Caco-2 (cell line): ENCODE results near the gene CPAMD8. TPM values are rescaled to one million over a fixed set of nuclear protein-coding genes. Genes with fewer than 3 reads are reported as not detected.

Experiments used
- BruUV-seq: library from RNA; stranded (reverse); fragments of 400-500 nt; replicated peaks from 2 replicates; lab custom pipeline; 2021; lab: Mats Ljungman, UMichigan
- CTCF ChIA-PET: fragments of 300-600 bp; sonication (Branson Sonifier 250); formaldehyde crosslinking; loops from one replicate; lab custom pipeline; 2022; ENCODE audit warnings: antibody characterized with exemption; lab: Charles Lee
- POLR2A ChIA-PET: fragments of 300-600 bp; sonication (Branson Sonifier 250); formaldehyde crosslinking; loops from one replicate; lab custom pipeline; 2022; ENCODE audit warnings: antibody characterized with exemption; lab: Charles Lee
- DNase-seq, 2 experiments: peaks; one replicate each; pipeline versions ENCODE4 v3.0.0 to v3.0.0-alpha.2; 2020 to 2022
- H3K27me3 ChIP-seq: replicated peaks from 2 replicates; pipeline ENCODE4 v1.6.0; 2011; ENCODE audit warnings: low read length; ENCODE audit not compliant: control insufficient read depth, insufficient read depth
- H3K36me3 ChIP-seq: 2 replicates; pipeline ENCODE4 v1.5.1; 2011; ENCODE audit warnings: low read length; ENCODE audit not compliant: control insufficient read depth, insufficient read depth
- H3K4me1 ChIP-seq: fragments of 250-450 bp; sonication (Bioruptor Pico); 2 replicates; pipeline ENCODE4 v1.5.1; 2020; ENCODE audit warnings: mild to moderate bottlenecking
- H3K4me3 ChIP-seq: 2 replicates; pipeline ENCODE4 v1.5.1; 2011; ENCODE audit warnings: low read depth, mild to moderate bottlenecking, control low read depth, low read length
- H3K9me3 ChIP-seq: fragments of 250-450 bp; sonication (Bioruptor Pico); 2 replicates; pipeline ENCODE4 v1.5.1; 2020; ENCODE audit warnings: mild to moderate bottlenecking, moderate library complexity
- H3K27ac Mint-ChIP-seq: one replicate; pipeline ENCODE4 v1.8.0; 2022; ENCODE audit warnings: mixed read lengths; ENCODE audit not compliant: unreplicated experiment
- H3K27me3 Mint-ChIP-seq: one replicate; pipeline ENCODE4 v1.8.0; 2022; ENCODE audit warnings: mixed read lengths; ENCODE audit not compliant: insufficient read depth, unreplicated experiment
- H3K36me3 Mint-ChIP-seq: one replicate; pipeline ENCODE4 v1.8.0; 2022; ENCODE audit warnings: mild to moderate bottlenecking, mixed read lengths; ENCODE audit not compliant: insufficient read depth, unreplicated experiment
- H3K4me1 Mint-ChIP-seq: one replicate; pipeline ENCODE4 v1.8.0; 2022; ENCODE audit warnings: low read depth, mixed read lengths; ENCODE audit not compliant: unreplicated experiment
- H3K4me3 Mint-ChIP-seq: one replicate; pipeline ENCODE4 v1.8.0; 2022; ENCODE audit warnings: mild to moderate bottlenecking, moderate library complexity, mixed read lengths; ENCODE audit not compliant: unreplicated experiment
- H3K9me3 Mint-ChIP-seq: one replicate; pipeline ENCODE4 v1.8.0; 2022; ENCODE audit warnings: mixed read lengths; ENCODE audit not compliant: unreplicated experiment
- CTCF ChIP-seq, 2 experiments: fragments of 200-600 bp in 1 of 2; IDR thresholded peaks; 1 replicate in 1 of 2; 2 replicates in 1 of 2; pipeline versions ENCODE4 v1.5.1 to v1.8.0; 2011 to 2022; ENCODE audit warnings: antibody characterized with exemption in 1 of 2, control low read depth in 1 of 2, inconsistent platforms in 1 of 2, low read depth in 1 of 2, low read length in 1 of 2, mild to moderate bottlenecking in 1 of 2, moderate library complexity in 1 of 2; ENCODE audit not compliant: insufficient read depth in 1 of 2, severe bottlenecking in 1 of 2, unreplicated experiment in 1 of 2
- intact Hi-C: fragments of 100-400 bp; cut with micrococcal nuclease; formaldehyde crosslinking; loops from one replicate; pipeline ENCODE4 v1.10.0; 2022; ENCODE audit not compliant: unreplicated experiment
- total RNA-seq: library from RNA; stranded (reverse); gene quantifications from 2 replicates; pipeline ENCODE4 v1.2.3, GENCODE V29; 2022

The CPAMD8 gene
- total RNA-seq, 1 experiment from 2014 or later = 1.1 TPM

GRCh38 chr19:17060802-17061201, 34.2 kb upstream of the CPAMD8 start:
- no peaks in the 10 kb centered on the region for H3K9me3 ChIP-seq
- no peak overlapping the region for H3K27ac Mint-ChIP-seq
- DNase-seq = no peak
- ChIA-PET CTCF (interaction anchor here (0.5 kb wide), 1 partner anchor 335 kb away, joined by 7 read pairs; no protein-coding TSS in a partner anchor), POLR2A (no interaction called here)
- no peak overlapping the region for H3K4me3 Mint-ChIP-seq
- no peaks in the 10 kb centered on the region for H3K4me1 ChIP-seq
- no peak overlapping the region for H3K4me3 ChIP-seq
- no peaks in the 10 kb centered on the region for H3K4me1 Mint-ChIP-seq
- H3K9me3 Mint-ChIP-seq = peaks cover 10% of the 10 kb centered on the region
- BruUV-seq = no TSS peak
- peaks cover 50% of the 10 kb centered on the region for H3K36me3 Mint-ChIP-seq
- no peaks in the 10 kb centered on the region for H3K27me3 ChIP-seq
- intact Hi-C loops = no loop called here
- H3K27me3 Mint-ChIP-seq = no peaks in the 10 kb centered on the region
- no peak for TF ChIP-seq CTCF (IDR thresholded peaks at IDR 0.05; ENCODE audit: insufficient read depth in 1 of 2, low read depth in 1 of 2, low read length in 1 of 2, severe bottlenecking in 1 of 2, unreplicated experiment in 1 of 2)
- H3K36me3 ChIP-seq = no peaks in the 10 kb centered on the region; the same call in 1 of the 2 replicates

GRCh38 chr19:17058236-17058635, 31.6 kb upstream of the CPAMD8 start:
- H3K36me3 ChIP-seq = no peaks in the 10 kb centered on the region
- peaks cover 40% of the 10 kb centered on the region for H3K36me3 Mint-ChIP-seq
- CTCF ChIA-PET = no interaction called here

GRCh38 chr19:17055636-17056035, 29.0 kb upstream of the CPAMD8 start:
- no peaks in the 10 kb centered on the region for H3K27me3 Mint-ChIP-seq
- H3K9me3 Mint-ChIP-seq = no peaks in the 10 kb centered on the region
- ChIA-PET POLR2A (no interaction called here), CTCF (no interaction called here)
- peaks cover 56% of the 10 kb centered on the region for H3K36me3 Mint-ChIP-seq
- Histone ChIP-seq H3K36me3 (no peaks in the 10 kb centered on the region; the same call in 1 of the 2 replicates), H3K9me3 (no peaks in the 10 kb centered on the region), H3K4me1 (no peaks in the 10 kb centered on the region), H3K4me3 (no peak overlapping the region), H3K27me3 (no peaks in the 10 kb centered on the region)
- DNase-seq = no peak
- no peak for TF ChIP-seq CTCF (IDR thresholded peaks at IDR 0.05; ENCODE audit: insufficient read depth in 1 of 2, low read depth in 1 of 2, low read length in 1 of 2, severe bottlenecking in 1 of 2, unreplicated experiment in 1 of 2)
- intact Hi-C loops = no loop called here
- H3K27ac Mint-ChIP-seq = no peak overlapping the region
- no peaks in the 10 kb centered on the region for H3K4me1 Mint-ChIP-seq
- no TSS peak for BruUV-seq
- no peak overlapping the region for H3K4me3 Mint-ChIP-seq

More at GRCh38 chr19:17058236-17058635, 31.6 kb upstream of the CPAMD8 start:
- no peak for DNase-seq
- TF ChIP-seq CTCF (IDR thresholded peaks at IDR 0.05; ENCODE audit: insufficient read depth in 1 of 2, low read depth in 1 of 2, low read length in 1 of 2, severe bottlenecking in 1 of 2, unreplicated experiment in 1 of 2) = no peak
- intact Hi-C loops = no loop called here
- no peaks in the 10 kb centered on the region for H3K4me1 Mint-ChIP-seq
- Histone ChIP-seq H3K9me3 (no peaks in the 10 kb centered on the region), H3K4me3 (no peak overlapping the region), H3K4me1 (no peaks in the 10 kb centered on the region), H3K27me3 (no peaks in the 10 kb centered on the region)
- H3K9me3 Mint-ChIP-seq = no peaks in the 10 kb centered on the region
- H3K27me3 Mint-ChIP-seq = no peaks in the 10 kb centered on the region
- BruUV-seq = no TSS peak
- POLR2A ChIA-PET = no interaction called here
- H3K27ac Mint-ChIP-seq = no peak overlapping the region
- no peak overlapping the region for H3K4me3 Mint-ChIP-seq
